Measurements from ENCODE around the gene NUCB2.

DNA sequence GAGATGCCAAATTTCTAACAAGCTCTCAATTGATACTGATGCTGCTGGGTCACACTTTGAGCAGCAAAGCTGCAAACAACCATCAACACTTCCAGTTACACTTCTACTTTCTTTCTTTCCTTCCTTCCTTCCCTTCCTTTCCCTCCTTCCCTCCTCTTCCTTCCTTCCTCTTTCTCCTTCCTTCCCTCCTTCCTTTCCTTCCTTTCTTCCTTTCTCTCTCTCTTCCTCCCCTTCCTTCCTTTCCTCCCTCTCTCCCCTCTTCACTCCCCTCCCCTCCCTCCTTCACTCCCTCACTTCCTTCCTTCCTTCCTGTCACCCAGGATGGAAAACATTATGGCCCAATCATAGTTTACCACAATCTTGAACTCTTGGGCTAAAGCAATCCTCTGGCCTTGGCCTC, 35.8 kb upstream of the NUCB2 start:
- TF ChIP-seq, protein P1, sequence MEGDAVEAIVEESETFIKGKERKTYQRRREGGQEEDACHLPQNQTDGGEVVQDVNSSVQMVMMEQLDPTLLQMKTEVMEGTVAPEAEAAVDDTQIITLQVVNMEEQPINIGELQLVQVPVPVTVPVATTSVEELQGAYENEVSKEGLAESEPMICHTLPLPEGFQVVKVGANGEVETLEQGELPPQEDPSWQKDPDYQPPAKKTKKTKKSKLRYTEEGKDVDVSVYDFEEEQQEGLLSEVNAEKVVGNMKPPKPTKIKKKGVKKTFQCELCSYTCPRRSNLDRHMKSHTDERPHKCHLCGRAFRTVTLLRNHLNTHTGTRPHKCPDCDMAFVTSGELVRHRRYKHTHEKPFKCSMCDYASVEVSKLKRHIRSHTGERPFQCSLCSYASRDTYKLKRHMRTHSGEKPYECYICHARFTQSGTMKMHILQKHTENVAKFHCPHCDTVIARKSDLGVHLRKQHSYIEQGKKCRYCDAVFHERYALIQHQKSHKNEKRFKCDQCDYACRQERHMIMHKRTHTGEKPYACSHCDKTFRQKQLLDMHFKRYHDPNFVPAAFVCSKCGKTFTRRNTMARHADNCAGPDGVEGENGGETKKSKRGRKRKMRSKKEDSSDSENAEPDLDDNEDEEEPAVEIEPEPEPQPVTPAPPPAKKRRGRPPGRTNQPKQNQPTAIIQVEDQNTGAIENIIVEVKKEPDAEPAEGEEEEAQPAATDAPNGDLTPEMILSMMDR (conservative IDR thresholded peaks at IDR 0.05 in 1 of 2, IDR thresholded peaks at IDR 0.05 in 1 of 2; ENCODE audit: extremely low read depth in 1 of 2, insufficient read depth in 1 of 2, low read depth in 1 of 2, low read length in 2 of 2) = no peak
- no peak for TF ChIP-seq EZH2 (IDR thresholded peaks at IDR 0.05; ENCODE audit: borderline replicate concordance, low read length)

All from mammary epithelial cell (primary cell).